HG02571 (cell line): ENCODE measurements around the gene PLXNA4.

Experiments
- ATAC-seq: cut with Tn5 transposase; IDR thresholded peaks from one replicate; pipeline ENCODE4 v1.9.1; 2021; ENCODE audit warnings: mild to moderate bottlenecking, moderate library complexity; ENCODE audit not compliant: unreplicated experiment

The PLXNA4 gene

DNA sequence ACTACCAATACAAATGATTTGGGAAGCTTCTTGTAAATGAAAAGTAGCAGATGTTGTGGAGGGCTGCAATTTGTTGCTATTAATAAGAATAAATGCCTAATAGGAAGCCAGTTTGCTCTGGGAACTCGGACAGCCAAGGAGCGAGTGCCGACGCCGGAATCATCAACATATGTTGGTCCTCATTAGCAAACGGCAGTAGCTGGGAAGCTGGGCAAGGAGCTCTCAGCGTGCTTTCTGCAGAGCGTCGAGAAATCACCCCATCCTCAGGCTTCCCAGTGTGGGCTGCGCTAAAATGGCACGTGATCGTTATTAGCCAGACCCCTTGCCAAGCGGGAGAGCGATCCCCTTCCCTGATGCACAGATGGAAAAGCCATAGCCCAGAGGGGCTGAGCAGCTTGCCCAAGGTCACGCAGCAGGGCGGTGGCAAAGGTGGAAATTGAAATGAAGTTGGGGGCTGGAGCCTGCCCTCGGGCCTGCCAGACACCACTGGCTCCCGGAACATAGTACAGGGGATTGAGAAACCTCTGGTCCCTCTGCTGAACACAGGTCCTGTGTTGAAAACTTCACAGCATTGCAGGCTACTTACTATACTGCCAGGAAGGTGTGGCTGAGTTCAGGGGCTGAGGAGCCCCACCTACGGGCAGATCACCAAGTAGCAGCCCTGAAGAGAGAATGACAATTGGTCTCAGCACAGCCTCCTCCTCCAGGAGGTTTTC, 326.9 kb downstream of the PLXNA4 start:
- no peak for ATAC-seq

DNA sequence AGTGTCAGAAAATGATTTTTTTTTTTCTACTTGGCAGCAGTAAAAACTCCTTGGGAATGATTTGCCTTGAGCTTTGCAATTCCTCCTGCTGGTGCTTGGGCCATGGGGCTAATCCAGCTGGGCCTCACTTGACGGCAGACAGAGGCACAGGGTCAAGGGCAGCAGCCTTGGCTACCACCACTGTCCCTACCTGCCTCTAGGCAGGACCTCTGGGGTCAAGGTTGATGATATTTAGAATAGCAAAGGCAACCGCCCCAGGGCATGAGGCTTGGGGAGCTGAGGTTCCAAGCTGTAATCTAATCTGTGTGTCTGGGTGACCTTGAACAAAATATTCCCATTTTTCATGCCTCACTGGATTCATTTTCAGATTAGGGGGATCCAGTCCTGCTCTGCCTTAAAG, 327.4 kb downstream of the PLXNA4 start:
- no peak for ATAC-seq

DNA sequence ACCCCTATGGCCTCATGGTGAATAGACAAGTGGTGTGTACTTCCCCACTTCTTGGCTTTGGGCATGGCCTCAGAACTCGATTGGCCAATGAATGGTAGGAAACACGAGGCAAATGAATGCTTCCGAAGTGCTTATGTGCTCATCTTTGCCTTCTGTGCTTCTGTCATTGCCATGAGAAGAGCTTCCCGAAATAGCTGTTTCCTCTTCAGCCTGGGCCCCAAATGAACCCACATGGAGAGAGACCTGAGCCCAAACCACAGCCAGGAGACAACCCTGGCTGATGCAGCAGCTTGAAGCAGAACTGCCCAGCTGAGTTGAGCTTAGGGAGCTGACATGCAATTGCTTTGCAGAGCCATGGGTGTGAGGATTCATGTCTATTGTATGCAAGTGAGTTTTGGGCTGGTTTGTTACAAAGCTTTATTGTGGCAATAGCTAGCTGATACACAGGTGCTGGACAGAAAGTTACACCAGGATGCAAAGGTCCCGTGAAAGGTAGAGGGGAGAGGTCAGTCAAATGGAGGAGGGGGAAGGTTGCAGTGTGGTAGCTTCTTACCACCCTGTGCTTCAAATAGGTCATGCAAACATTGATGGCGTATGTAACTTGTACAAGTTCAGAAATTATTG, 328.2 kb downstream of the PLXNA4 start:
- no peak for ATAC-seq

DNA sequence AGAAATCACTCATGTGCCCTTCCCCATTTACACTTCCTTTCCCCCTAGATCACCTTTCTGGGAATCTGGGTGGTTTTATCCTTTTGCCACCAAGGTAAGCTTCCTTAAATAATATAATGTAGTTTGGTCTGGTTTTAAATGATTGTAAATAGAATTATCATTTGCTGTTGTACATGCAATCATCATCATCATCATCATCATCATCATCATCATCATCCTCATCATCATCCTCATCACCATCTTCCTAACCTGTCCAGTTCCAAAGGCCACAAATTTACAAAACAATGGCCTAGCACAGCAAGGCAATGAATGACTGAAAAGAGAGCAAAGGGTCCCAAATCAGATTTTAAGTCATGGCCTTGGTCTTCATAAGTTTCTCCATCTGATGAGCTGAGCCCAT, 329.7 kb downstream of the PLXNA4 start:
- no peak for ATAC-seq

DNA sequence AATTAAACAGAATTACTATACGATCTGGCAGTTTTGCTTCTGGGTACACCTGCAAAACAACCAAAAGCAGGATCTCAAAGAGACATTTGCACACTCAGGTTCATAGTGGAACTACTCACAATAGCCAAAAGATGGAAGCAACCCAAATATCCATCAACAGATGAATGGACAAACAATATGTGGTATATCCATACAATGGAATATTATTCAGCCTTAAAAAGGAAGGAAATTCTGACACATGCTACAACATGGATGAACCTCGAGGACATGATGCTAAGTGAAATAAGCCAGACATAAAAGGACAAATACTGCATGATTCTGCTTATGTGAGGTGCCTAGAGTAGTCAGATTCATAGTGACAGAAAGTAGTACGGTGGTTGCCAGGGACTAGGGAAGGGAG, 330.7 kb downstream of the PLXNA4 start:
- ATAC-seq: no peak

DNA sequence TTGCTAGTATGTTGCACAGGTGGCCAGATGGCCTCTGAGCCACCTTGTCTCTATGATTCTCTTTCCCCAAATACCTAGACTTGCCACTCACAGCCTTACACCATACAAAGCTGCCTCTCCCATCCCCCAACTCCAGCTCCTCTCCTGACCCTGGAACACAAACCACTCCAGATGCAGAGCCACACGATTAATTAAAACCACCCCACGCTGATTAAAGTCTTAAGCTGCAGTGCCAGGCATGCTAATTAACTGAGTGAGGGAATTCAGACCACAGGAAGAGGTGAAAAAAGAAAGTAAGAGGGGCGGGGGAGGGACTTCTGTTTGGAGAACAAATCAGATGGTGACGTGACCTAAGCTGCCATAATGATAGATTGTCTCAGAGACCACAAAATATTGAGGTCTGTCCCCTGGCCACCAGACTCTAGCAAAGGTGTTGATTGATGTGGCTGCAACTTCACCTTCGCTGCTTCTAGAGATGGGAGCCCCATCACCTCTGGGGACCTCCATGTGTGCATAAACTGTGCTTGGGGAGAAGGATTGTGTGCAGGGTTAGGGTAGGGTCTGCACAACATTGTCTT, 331.3 kb downstream of the PLXNA4 start:
- no peak for ATAC-seq

DNA sequence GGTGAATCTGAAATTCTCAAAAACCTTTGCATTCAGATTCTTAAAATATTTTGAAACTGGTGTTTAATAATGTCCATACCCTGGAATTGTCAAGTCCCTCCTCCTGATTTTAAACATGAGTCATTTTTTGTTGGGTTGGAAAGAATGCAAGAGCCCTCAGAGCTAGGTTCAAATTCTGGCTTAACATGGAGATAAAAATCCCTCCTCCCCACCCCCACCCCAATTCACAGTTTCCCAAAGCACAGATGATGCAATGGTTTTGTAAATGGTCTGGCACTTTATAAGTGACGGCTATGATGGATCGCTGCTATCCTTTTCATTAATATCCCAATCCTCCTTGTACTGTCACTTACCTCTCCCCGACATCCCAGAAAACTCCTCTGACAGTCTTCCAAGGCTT, 332.8 kb downstream of the PLXNA4 start:
- no peak for ATAC-seq

DNA sequence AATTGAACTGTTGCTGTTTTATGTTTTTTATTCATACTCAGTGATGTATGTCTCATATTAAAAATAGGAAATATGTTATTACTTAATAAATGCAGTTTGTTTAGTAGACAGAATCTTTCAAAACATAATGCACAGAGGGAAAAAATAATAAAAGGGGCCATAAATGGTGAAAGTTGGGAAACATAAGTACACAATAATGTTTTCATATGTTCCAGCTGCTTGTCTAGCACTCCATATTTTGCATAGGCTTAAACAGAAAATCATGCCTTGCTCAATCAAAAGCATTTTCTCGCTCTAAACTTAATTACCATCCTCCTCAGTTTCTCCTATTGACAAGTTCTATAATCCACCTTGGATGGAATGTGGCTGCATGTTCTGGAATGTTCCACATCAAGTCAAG, 333.2 kb downstream of the PLXNA4 start:
- no peak for ATAC-seq

DNA sequence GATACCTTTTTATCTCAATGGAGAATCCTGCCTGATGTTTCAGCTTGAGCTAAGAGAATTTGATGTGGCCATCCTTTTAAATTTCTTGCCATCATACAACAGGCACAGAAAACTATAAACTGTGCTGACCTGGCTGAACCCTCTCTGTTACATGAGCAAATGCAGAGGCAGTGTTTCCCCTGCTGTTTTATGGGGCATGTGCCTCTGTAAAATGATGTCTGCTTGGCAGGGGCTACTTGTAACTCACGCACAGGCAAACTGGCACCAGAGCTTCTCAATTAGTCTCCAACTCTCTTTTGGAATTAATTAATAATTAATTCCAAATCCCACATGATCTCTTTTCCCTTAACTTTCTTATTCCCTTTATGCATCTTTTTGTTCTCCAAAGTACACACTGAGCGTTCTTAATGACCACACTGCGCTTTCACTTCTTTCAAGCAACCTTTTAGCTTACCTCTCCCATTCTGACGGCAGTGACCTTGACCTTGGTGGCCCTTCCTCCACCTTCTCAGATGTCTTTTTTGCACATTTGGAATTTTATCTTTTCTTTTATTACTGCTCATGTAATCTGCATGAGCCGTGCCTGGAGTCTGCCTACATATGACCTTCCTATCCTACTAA, 334.0 kb downstream of the PLXNA4 start:
- ATAC-seq: no peak

DNA sequence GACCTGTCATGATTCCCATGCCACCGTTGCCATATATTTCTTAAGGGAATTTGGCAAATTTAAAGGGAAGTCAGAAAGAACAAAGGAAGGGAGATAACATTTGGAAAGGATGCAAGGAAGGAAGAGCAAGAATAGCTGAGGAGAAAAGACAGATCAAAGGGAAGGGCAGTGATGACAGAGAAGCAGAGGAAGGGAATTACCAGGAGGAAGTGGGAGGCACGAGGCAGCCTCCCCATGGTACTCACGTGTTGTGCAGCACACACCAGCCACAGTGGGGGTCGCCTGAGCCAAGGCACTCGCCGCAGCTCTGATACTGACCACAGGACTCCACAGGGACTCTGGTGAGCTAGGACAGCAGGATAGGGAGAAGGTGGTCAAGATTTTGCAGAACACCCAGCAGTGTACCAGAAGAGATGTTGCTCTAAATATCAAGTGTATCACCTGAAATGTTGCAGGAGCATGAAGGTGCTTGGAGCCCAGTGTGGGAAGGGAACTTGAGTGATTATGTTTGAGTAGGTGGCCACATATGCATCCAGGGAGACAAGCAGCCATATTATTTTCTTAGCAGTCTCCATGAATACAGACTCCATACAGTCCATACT, 335.3 kb downstream of the PLXNA4 start:
- ATAC-seq: no peak

DNA sequence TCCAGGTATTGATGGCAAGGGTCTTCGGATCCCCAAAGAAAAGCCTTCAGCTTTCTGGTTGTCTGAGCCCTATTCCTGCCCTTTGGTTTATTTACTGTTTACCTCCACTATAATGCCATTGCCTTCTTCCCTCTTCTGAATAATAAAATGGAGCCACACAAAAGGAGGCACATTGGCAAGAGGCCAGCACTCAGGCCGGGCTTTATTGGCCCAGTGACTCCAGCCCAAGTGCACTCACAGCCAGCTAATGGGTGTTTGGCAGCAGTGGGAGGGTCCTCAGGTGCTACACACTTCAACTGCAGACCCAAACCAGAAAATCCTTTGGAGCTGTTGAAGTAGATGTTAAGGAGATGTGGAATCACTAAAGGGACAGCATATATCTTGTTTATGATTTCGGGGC, 336.0 kb downstream of the PLXNA4 start:
- ATAC-seq: no peak

DNA sequence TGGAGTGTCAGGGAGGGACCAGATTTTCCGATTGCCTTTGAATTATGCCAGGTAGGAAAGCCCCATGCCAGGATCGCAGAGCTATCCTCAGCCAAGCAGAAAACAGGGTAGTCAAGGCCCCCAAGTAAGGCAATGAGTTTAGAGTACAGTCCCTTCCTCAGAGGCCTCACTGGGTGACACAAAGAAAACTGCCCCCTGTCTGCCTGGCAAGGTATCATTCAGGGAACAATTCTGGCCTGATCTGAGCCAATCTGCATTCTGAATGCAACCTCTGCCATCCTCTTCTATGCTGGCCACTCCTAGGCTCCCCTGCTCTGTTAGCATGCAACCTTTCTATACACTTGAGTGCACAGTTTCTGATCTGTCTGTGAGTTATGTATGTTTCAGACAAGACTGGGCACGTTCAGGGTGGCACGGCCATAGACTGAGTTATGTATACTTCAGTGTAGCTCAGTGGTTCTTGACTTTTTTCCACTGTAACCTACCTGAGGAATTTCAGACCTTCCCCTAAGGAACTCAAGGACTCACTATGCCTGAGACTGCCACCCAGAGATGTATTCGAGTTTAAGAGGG, 336.8 kb downstream of the PLXNA4 start:
- no peak for ATAC-seq

DNA sequence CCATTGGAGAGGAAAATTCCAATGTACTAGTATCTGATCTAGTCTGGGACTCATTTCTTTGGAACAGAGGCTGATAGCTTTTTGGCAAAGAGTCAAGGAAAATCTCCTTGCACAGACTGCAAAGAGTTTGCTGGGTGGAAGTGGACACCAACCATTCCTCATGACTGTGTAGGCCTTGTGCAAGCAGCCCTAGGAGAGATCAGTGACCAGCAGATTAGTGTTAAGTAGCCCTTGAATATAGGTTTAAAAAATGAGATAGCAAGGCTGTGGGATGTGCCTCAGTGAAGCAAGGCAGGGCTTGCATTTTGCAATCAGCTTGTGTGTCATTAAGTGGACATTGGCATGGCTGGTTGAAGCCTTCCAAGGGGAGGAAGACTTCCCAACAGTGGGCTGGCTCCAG, 341.6 kb downstream of the PLXNA4 start:
- ATAC-seq: no peak

DNA sequence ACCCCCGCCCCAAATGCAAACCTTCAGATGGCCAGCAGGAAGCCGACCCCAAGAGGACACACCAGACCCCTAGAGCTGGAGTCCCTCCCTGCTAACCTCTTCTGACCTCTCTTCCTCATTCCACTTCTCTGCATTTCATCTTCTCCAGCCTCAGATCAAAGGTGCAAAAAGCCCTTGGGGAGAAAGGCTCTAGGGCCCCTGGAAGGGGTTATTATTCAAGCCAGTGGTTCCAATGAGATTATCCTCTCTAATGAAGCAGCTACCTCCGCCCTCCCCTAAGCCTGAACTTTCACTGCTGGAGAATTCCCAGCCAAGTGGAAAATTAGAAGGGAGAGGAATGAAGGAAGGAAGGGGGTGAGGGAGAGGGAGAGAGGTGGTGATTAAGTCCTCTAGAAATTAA, 343.9 kb downstream of the PLXNA4 start:
- ATAC-seq: no peak

DNA sequence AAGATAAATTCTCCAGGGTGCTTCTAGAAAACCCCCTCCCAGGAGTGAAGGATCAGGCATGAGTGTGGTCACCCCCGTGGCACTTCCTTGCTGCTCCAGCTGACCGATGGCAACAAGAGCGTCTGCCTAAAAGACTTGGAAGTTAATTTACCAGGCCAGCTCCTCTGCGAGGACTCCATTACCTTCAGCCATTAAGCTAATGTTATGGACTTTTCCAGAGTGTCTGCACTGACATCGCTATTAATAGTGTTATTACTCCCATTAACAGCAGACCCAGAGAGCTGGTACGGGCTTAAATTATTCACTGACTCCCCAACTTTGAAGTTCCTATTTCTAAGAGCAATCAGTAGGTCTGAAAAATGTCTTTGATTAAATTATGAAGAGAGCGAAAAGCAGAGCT, 345.8 kb downstream of the PLXNA4 start:
- no peak for ATAC-seq

DNA sequence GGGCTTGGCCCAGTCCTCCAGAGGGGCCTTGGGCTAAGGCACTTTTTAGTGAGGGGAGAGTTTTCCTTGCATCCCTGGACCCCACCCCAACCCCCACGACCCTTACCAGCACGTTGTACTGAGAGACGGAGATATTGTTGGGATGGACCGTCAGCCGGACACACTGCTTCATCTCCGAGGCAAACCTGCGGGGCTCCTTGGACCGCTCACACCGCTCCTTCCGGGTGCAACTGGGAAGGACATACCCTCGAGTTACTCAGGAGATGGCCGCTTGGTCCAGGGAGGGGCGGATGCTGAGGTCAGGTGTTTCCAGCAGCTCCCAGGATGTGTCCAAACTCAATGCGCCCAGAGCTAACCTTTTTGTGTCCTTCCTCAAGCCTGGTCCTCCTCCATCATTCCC, 348.0 kb downstream of the PLXNA4 start:
- ATAC-seq: no peak

DNA sequence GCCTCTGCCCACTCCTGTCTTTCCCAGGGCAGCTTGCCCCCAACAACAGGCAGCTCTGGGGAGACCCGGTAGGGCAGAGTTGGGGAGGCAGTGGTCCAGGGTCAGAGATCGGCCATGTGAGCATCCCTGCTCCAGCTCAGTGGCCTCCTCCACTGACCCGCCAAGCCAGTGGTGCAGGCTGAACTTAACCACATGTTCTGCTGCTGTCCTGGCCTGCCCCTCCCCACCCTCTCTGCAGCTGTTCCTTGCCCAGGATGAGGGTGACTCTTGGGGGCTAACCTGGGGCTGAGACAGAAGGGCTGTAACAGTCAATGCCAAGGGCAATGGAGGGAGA, 349.3 kb downstream of the PLXNA4 start:
- ATAC-seq: no peak

DNA sequence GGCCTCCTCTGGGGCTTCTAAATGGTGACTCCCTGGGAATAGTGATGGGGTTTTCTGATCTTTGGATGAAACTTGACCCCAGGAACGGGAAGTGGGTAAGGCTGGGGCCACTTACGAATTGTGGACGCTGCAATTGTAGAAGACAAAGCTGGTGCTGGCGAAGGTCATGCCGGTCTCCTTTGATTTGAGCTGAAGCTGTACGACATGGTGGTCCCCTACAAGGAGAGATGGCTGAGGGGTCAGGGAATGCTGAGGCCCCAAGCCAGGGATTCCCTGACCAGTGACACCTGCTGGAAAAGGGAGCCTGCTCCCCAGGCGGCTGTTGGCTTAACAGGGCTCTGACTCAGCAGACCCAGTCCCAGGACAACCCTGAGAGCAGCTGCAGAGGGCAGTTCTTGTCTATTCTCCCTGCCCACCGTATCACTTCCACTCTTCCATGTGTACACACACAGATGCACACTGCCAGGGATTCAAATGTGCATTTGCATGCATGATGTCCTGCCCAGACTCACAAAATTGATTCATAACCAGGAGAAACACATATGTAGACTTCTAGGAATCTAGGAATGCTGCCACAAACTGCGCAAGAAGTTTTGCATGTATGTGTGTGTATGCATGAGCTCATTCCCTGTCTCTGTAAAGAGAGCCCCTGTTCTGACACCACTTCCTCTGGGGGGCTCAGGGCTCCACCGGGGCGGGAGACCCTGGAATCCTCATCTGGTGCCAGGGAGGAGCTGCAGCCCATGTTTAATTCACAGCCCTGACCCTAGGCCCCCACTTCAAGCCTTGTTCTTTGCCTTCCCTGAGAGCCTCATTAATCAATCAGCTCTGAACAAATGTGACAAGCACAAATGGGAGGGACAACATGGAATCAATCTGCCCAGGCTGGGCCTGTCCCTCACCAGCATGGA, 350.0 kb downstream of the PLXNA4 start:
- no peak for ATAC-seq

DNA sequence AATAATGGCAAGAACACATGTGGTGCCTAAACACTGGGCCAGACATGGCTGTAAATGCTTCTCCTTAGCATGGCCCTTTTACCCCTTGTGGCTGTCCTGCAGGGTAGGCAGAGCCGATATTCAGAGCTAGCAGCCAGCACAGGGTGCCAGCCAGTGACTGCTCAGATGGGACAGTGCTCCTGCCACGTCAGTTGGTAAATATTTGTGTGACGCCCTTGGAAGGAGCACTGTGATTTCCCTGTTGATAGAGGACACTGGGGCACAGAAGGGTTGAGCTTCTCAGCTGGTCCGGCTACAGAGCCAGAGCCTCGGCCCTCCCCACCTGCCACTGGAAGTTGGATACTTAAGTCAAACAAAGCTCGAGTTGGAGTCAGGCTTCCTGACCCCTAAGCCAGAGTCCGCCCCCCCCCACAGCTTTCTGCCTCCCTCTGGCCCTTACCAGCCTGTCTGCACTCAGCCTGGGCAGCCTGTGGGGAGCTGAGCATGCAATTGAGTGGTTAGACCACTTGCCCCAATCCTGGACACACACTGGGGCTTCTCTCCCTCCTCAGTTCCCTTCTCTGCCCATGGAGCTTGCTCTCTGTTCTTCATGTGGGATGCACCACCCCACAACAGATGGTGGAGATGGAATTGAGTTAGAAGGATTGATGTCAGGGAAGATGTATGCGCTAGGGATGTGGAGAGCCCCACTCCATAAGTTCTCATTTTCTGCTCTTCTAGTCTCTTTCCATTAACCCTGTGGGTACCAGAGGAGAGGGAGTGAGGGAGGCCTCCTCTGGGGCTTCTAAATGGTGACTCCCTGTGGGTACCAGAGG, 350.8 kb downstream of the PLXNA4 start:
- no peak for ATAC-seq

DNA sequence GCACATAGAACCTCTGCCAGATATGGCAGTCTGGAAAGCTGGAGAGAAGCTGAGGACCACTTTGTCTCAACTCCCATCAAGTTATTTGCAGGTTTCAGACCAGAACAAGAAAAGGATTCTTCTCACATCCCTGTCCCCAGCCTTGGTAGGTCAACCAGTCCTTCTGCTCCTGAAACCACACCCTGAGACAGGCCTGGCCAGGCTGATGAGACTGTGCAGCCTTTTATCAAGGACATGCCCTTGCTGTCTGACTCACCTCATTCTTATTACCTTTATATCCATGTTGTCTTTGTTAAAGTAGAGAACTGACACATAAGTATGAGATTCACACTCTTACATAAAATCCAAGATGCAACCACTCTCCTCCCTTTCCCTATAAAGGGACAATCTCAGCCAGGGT, 354.9 kb downstream of the PLXNA4 start:
- ATAC-seq: no peak
